Adrenal gland (tissue), 5 donors: Measurements from ENCODE around the gene SYCP2L.

ENCODE experiments used
- CTCF ChIP-seq, 6 experiments: fragments of 450-650 bp in 4 of 6; fragments of 200-600 bp in 2 of 6; sonication (generic) in 1 of 6; IDR thresholded peaks; 1 replicate in 5 of 6; 2 replicates in 1 of 6; pipeline versions ENCODE4 v1.5.1 to v1.8.0; 2016 to 2021; ENCODE audit warnings: antibody characterized with exemption in 6 of 6, mild to moderate bottlenecking in 2 of 6, moderate library complexity in 1 of 6
- POLR2A ChIP-seq, 2 donors: fragments of 450-650 bp; IDR thresholded peaks; one replicate each; pipeline ENCODE4 v1.6.1; 2017; ENCODE audit warnings: antibody characterized with exemption in 2 of 2, mild to moderate bottlenecking in 2 of 2, moderate library complexity in 1 of 2
- donor health status: DM: no; HTN: no; CAD: no.

GRCh38 chr6:10847684-10848083 lies 39.2 kb upstream of the SYCP2L start:
- TF ChIP-seq CTCF (IDR thresholded peaks at IDR 0.05): peak in 1 of 6 experiments; percentile 19
- no peak for TF ChIP-seq POLR2A (IDR thresholded peaks at IDR 0.05)
